GM12891 (cell line): ENCODE measurements around the gene OTOG.

Experiments used
- POLR2A ChIP-seq: IDR thresholded peaks from 2 replicates; pipeline ENCODE4 v1.6.1; 2011; ENCODE audit warnings: low read depth, low read length, control low read depth
- POLR2AphosphoS5 ChIP-seq: IDR thresholded peaks from 2 replicates; pipeline ENCODE4 v1.6.1; 2011; ENCODE audit warnings: low read depth, low read length, control low read depth
- TAF1 ChIP-seq: IDR thresholded peaks from 2 replicates; pipeline ENCODE4 v1.6.1; 2011; ENCODE audit warnings: low read depth, low read length, control low read depth

DNA sequence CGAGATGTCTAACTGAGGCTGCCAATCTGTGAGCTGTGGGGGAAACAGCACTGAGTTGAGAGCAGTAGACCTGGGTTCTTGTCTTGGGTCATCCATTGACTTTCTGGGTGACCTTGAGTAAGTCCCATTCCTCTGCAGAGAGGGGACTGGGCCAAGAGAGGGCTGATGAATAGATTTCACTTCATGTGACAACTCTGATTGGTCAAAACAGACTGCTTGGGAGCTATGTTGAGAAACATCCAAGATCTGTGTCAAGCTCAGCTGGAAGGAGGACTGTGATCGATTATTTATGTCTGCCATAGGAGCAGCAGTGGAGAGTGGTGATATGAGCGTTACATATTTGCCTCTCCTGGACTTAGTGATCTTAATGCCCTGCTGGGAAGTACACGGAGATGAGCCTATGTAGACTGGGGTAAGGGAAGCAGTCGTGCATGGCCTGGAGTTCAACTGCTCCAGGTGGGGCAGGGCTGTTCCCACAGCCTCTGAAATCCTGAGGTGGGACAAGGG lies 47.7 kb downstream of the OTOG start:
- TF ChIP-seq POLR2AphosphoS5: no peak
- TF ChIP-seq POLR2A: no peak
- TF ChIP-seq TAF1: no peak
